ENCODE results near the gene ARRDC1. TPM values are rescaled to one million over a fixed set of nuclear protein-coding genes. Genes with fewer than 3 reads are reported as not detected.

Gene ARRDC1
- total and polyA plus RNA-seq, 9 of the 15 experiments (the other 6 are each of a cell fraction or from before 2014, with no cell fraction given), result 0.21 to 45.3 (median 18.6) TPM

- no peak for TF ChIP-seq ZNF398 (CRISPR knock-in tag; IDR thresholded peaks at IDR 0.05)
- no peak for TF ChIP-seq ELK1 (CRISPR knock-in tag; IDR thresholded peaks at IDR 0.05)
- TF ChIP-seq YY1 (IDR thresholded peaks at IDR 0.05; ENCODE audit: borderline replicate concordance in 1 of 3, control insufficient read depth in 1 of 3, extremely low read depth in 1 of 3, insufficient read depth in 3 of 3, insufficient read length in 1 of 3, insufficient replicate concordance in 2 of 3, low read depth in 1 of 3, low read length in 2 of 3), result peak in 2 of 3 experiments; percentile 74 to 89
- TF ChIP-seq ETS1 (conservative IDR thresholded peaks at IDR 0.05; ENCODE audit: control insufficient read depth, low read depth, low read length), result 0 out of 2 replicates have a peak, but pooled peaks have one; percentile 29
- TF ChIP-seq TEAD2 (tag; IDR thresholded peaks at IDR 0.05), result no peak
- TF ChIP-seq JUN (IDR thresholded peaks at IDR 0.05; ENCODE audit: borderline replicate concordance, low read depth, low read length), result 0 out of 2 replicates have a peak, but pooled peaks have one; percentile 20
- no peak for TF ChIP-seq JUN (CRISPR knock-in tag; IDR thresholded peaks at IDR 0.05; ENCODE audit: borderline replicate concordance)
- no peak for TF ChIP-seq ZNF133 (CRISPR knock-in tag; IDR thresholded peaks at IDR 0.05)
- TF ChIP-seq KLF10 (CRISPR knock-in tag; IDR thresholded peaks at IDR 0.05), result no peak
- no peak for TF ChIP-seq THRA (IDR thresholded peaks at IDR 0.05)
- TF ChIP-seq ZNF146 (CRISPR knock-in tag; IDR thresholded peaks at IDR 0.05; ENCODE audit: unreplicated experiment), result no peak
- TF ChIP-seq NBN (IDR thresholded peaks at IDR 0.05; ENCODE audit: low read depth), result no peak
- no peak for TF ChIP-seq RNF219 (CRISPR knock-in tag; IDR thresholded peaks at IDR 0.05)
- no peak for TF ChIP-seq ZNF165 (CRISPR knock-in tag; IDR thresholded peaks at IDR 0.05; ENCODE audit: borderline replicate concordance)
Measured at GRCh38 chr9:137611623-137612609, 6.4 kb downstream of the ARRDC1 start (continued).

Data from K562 (cell line).